Esophagus squamous epithelium (tissue), 4 donors: ENCODE data around the gene GCNT2.

ENCODE experiments used
- POLR2A ChIP-seq, 4 donors: fragments of 450-650 bp; IDR thresholded peaks; one replicate each; pipeline ENCODE4 v1.6.1; 2017; ENCODE audit warnings: antibody characterized with exemption in 4 of 4, mild to moderate bottlenecking in 4 of 4, moderate library complexity in 3 of 4
- TF ChIP-seq, protein P1 (sequence below), 6 experiments: fragments of 450-650 bp in 4 of 6; fragments of 200-600 bp in 2 of 6; sonication (generic) in 2 of 6; IDR thresholded peaks; one replicate each; pipeline ENCODE4 v1.5.1; 2016 to 2019; ENCODE audit warnings: antibody characterized with exemption in 6 of 6, mild to moderate bottlenecking in 4 of 6, moderate library complexity in 4 of 6

GRCh38 chr6:10522929-10523573 lies 1.9 kb downstream of the GCNT2 start:
- TF ChIP-seq, protein P1, sequence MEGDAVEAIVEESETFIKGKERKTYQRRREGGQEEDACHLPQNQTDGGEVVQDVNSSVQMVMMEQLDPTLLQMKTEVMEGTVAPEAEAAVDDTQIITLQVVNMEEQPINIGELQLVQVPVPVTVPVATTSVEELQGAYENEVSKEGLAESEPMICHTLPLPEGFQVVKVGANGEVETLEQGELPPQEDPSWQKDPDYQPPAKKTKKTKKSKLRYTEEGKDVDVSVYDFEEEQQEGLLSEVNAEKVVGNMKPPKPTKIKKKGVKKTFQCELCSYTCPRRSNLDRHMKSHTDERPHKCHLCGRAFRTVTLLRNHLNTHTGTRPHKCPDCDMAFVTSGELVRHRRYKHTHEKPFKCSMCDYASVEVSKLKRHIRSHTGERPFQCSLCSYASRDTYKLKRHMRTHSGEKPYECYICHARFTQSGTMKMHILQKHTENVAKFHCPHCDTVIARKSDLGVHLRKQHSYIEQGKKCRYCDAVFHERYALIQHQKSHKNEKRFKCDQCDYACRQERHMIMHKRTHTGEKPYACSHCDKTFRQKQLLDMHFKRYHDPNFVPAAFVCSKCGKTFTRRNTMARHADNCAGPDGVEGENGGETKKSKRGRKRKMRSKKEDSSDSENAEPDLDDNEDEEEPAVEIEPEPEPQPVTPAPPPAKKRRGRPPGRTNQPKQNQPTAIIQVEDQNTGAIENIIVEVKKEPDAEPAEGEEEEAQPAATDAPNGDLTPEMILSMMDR (IDR thresholded peaks at IDR 0.05), result no peak
- TF ChIP-seq POLR2A (IDR thresholded peaks at IDR 0.05), result no peak
